Measurements from ENCODE around the gene SHF. TPM values are rescaled to one million over a fixed set of nuclear protein-coding genes. Genes with fewer than 3 reads are reported as not detected.

SHF gene
- total and polyA plus RNA-seq, 2 donors (not counting 3 experiments of a cell fraction or from before 2014, with no cell fraction given) = 2.8 to 5.2 TPM

- H3K9me1 ChIP-seq (replicated peaks; ENCODE audit: control insufficient read depth, extremely low read depth, insufficient read depth, low read length) = no peaks in the 10 kb centered on the region
- TF ChIP-seq MAX (IDR thresholded peaks at IDR 0.05; ENCODE audit: insufficient read depth, insufficient read length) = no peak
- TF ChIP-seq POLR2AphosphoS5 (IDR thresholded peaks at IDR 0.05; ENCODE audit: insufficient read depth, low read depth, low read length) = no peak
- no peak for TF ChIP-seq MYC (IDR thresholded peaks at IDR 0.05; ENCODE audit: low read depth, low read length)
- H3K27me3 ChIP-seq (ENCODE audit: control insufficient read depth in 2 of 2, insufficient read depth in 2 of 2, low read length in 2 of 2) = no peaks in the 10 kb centered on the region
- no peak overlapping the region for H3K4me3 ChIP-seq (replicated peaks in 1 of 3; ENCODE audit: insufficient read depth in 1 of 3, low read depth in 1 of 3, low read length in 3 of 3)
- H2AFZ ChIP-seq (ENCODE audit: low read depth, low read length) = no peak overlapping the region
- no peaks in the 10 kb centered on the region for H3K4me1 ChIP-seq (ENCODE audit: control insufficient read depth, extremely low read depth, insufficient read depth, low read length)
- no peaks in the 10 kb centered on the region for H3K79me2 ChIP-seq (ENCODE audit: control insufficient read depth, insufficient read depth, low read length)
- H4K20me1 ChIP-seq (replicated peaks; ENCODE audit: control insufficient read depth, extremely low read depth, insufficient read depth, low read length) = no peaks in the 10 kb centered on the region
- no peak overlapping the region for H3K9ac ChIP-seq (replicated peaks; ENCODE audit: extremely low read depth, insufficient read depth, low read length)
- CTCF ChIA-PET = no interaction called here
- DNase-seq (ENCODE audit: low read depth, low spot score) (no peak), FAIRE-seq (no peak)
- intact Hi-C loops (cut with micrococcal nuclease) = no loop called here
- no peak overlapping the region for H3K4me2 ChIP-seq (ENCODE audit: insufficient read depth, low read length)
- no peak overlapping the region for H3K27ac ChIP-seq (ENCODE audit: insufficient read depth, low read depth, low read length)
- BruUV-seq (replicated peaks) = no TSS peak
- no peaks in the 10 kb centered on the region for H3K36me3 ChIP-seq (ENCODE audit: control insufficient read depth in 2 of 2, extremely low read depth in 1 of 2, insufficient read depth in 2 of 2, low read length in 2 of 2)
- POLR2A ChIA-PET = no interaction called here
- dilution Hi-C loops (cut with MboI; ENCODE audit: extremely low pct_ligation_motif_present, low sequenced_read_pairs) = no loop called here
- H3K9me3 ChIP-seq (replicated peaks; ENCODE audit: control insufficient read depth, insufficient read depth, low read length) = no peaks in the 10 kb centered on the region
Observed at GRCh38 chr15:45230245-45230965, 42.6 kb upstream of the SHF start.

DNA sequence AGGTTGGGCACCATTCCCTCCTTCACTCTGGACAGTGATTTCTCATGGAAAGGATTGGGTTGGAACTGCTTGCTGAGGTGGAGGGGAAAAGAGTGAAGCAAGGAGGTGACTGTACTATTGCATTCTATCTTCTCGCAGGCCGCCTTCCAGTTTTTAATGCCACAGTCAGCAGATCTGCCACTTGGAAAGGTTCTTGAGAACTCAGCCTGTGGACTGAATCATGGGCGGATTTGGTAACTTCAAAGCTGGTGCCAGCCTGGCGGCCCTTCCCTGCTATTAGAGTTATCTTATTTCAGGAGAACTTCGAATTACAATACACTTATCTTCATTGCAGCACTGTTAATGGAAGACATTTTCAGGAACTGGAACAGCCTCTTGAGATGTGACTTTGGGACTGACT is 41.2 kb upstream of the SHF start:
- Histone ChIP-seq H3K27ac (ENCODE audit: insufficient read depth, low read depth, low read length) (no peak overlapping the region), H3K79me2 (ENCODE audit: control insufficient read depth, insufficient read depth, low read length) (no peaks in the 10 kb centered on the region), H3K27me3 (ENCODE audit: control insufficient read depth in 2 of 2, insufficient read depth in 2 of 2, low read length in 2 of 2) (peaks cover 0 to under 1% of the 10 kb centered on the region in 2 experiments), H4K20me1 (replicated peaks; ENCODE audit: control insufficient read depth, extremely low read depth, insufficient read depth, low read length) (no peaks in the 10 kb centered on the region), H3K9me3 (replicated peaks; ENCODE audit: control insufficient read depth, insufficient read depth, low read length) (no peaks in the 10 kb centered on the region), H3K4me1 (ENCODE audit: control insufficient read depth, extremely low read depth, insufficient read depth, low read length) (no peaks in the 10 kb centered on the region), H3K36me3 (ENCODE audit: control insufficient read depth in 2 of 2, extremely low read depth in 1 of 2, insufficient read depth in 2 of 2, low read length in 2 of 2) (no peaks in the 10 kb centered on the region), H3K4me3 (replicated peaks in 1 of 3; ENCODE audit: insufficient read depth in 1 of 3, low read depth in 1 of 3, low read length in 3 of 3) (no peak overlapping the region), H3K4me2 (ENCODE audit: insufficient read depth, low read length) (no peak overlapping the region), H3K9ac (replicated peaks; ENCODE audit: extremely low read depth, insufficient read depth, low read length) (no peak overlapping the region), H2AFZ (ENCODE audit: low read depth, low read length) (no peak overlapping the region), H3K9me1 (replicated peaks; ENCODE audit: control insufficient read depth, extremely low read depth, insufficient read depth, low read length) (no peaks in the 10 kb centered on the region)
- DNase-seq (ENCODE audit: low read depth, low spot score) = no peak
- TF ChIP-seq GATA2 (IDR thresholded peaks at IDR 0.05; ENCODE audit: insufficient read depth, insufficient read length, low read depth, low read length) (no peak), POLR2AphosphoS5 (IDR thresholded peaks at IDR 0.05; ENCODE audit: insufficient read depth, low read depth, low read length) (no peak), FOS (IDR thresholded peaks at IDR 0.05; ENCODE audit: borderline replicate concordance, insufficient read depth, low read length) (no peak), EZH2 (IDR thresholded peaks at IDR 0.05; ENCODE audit: borderline replicate concordance, low read depth, low read length, severe bottlenecking) (no peak), CTCF (IDR thresholded peaks at IDR 0.05; ENCODE audit: extremely low read depth in 1 of 2, insufficient read depth in 1 of 2, low read depth in 1 of 2, low read length in 2 of 2) (no peak), MAX (IDR thresholded peaks at IDR 0.05; ENCODE audit: insufficient read depth, insufficient read length) (no peak), JUN (IDR thresholded peaks at IDR 0.05; ENCODE audit: borderline replicate concordance, insufficient read depth, insufficient read length, low read depth) (no peak), POLR2A (IDR thresholded peaks at IDR 0.05; ENCODE audit: low read depth, low read length) (no peak), MYC (IDR thresholded peaks at IDR 0.05; ENCODE audit: low read depth, low read length) (no peak)
- intact Hi-C loops (cut with micrococcal nuclease) (no loop called here), dilution Hi-C loops (cut with MboI; ENCODE audit: extremely low pct_ligation_motif_present, low sequenced_read_pairs) (no loop called here)
- ChIA-PET CTCF (no interaction called here), POLR2A (no interaction called here)
- BruUV-seq (replicated peaks) = no TSS peak
- FAIRE-seq = no peak

Measured in endothelial cell of umbilical vein (primary cell).